HG03103 (cell line): ENCODE data around the gene LSM12.

Experiments used
- ATAC-seq: cut with Tn5 transposase; IDR thresholded peaks from one replicate; pipeline ENCODE4 v1.9.1; 2021; ENCODE audit warnings: low read depth; ENCODE audit not compliant: unreplicated experiment

LSM12 gene

GRCh38 chr17:43988301-43988700 is 78.2 kb downstream of the LSM12 start:
- ATAC-seq, result no peak

- no peak for ATAC-seq
Observed at GRCh38 chr17:43987131-43988021, 79.1 kb downstream of the LSM12 start.

DNA sequence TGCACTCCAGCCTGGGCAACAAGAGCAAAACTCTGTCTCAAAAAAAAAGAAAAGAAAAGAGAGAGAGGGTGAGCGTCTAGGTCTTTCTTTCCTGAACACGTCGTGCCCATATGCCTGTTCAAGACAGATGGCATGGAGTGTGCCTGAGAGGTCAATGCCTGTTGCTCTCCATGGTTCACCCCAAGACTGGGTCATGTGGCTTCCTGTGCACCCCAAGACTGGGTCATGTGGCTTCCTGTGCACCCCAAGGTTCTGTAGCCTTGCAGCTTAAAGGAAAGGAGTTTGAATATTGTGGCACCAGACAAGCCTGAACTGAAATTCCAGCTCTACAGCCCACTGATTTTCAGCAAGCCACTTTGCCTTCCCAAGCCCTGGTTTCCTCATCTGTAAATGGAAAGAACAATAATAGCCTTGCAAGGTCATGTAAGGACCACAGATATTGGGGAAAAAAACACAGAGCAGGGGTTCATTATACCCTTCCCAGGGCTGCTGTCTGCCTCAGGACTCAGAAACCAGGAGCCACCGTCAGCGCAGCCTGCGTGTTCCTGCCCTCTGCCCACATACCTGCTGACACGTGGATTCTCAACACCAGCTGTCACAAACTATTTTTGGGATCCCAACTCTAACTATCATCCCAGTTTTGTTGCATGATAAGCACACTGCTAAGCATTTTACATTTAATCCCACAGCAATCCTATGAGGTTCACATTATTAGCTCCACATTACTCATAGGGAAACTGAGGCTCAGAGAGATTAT is 80.1 kb downstream of the LSM12 start:
- no peak for ATAC-seq

DNA sequence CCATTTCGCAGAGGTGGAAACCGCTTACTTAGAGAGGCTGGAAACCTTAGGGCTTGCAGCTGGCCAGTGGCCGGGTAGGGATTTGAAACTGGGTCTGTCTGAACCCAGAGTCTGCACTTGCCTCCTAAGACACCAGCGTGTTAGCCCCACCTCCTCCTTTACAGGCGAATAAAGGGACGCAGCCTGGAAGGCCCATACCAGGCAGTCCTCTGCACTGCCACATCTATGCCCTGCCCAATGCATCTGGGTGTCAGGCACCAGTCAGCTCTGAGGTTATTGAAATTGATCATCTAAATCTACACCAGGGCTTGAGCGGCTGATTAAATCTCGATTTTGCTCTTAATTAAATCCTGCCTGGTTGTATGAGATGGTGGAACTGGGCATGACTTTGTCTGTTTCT is 82.0 kb downstream of the LSM12 start:
- ATAC-seq, result no peak
